G401 (cell line): ENCODE results near the gene LTA4H. TPM values are rescaled to one million over a fixed set of nuclear protein-coding genes. Genes with fewer than 3 reads are reported as not detected.

Experiments
- DNase-seq: peaks from one replicate; pipeline ENCODE4 v3.0.0-alpha.2; 2015; ENCODE audit warnings: low spot score
- in situ Hi-C: cut with HindIII; loops from 2 replicates; pipeline ENCODE4 v1.10.0; 2016; ENCODE audit warnings: low sequenced_read_pairs, mixed read lengths
- total RNA-seq: library from RNA; depleted of rRNA; stranded (reverse); fragments of >200 nt; shearing (Covaris generic); gene quantifications from 2 replicates; pipeline ENCODE4 v1.2.3, GENCODE V29; 2014

Gene LTA4H
- total RNA-seq, 1 experiment from 2014 or later: 165 TPM

GRCh38 chr12:96061323-96061722 lies 25.9 kb upstream of the LTA4H start:
- DNase-seq: no peak
- in situ Hi-C loops: no loop called here

GRCh38 chr12:96060041-96060440 lies 24.7 kb upstream of the LTA4H start:
- no peak for DNase-seq
- in situ Hi-C loops: no loop called here

GRCh38 chr12:96057986-96058553 lies 22.7 kb upstream of the LTA4H start:
- no peak for DNase-seq
- in situ Hi-C loops: no loop called here

- DNase-seq: no peak
- in situ Hi-C loops: no loop called here
Measured at GRCh38 chr12:96056646-96057455, 21.5 kb upstream of the LTA4H start.

GRCh38 chr12:96054244-96054610 lies 18.8 kb upstream of the LTA4H start:
- in situ Hi-C loops: no loop called here
- no peak for DNase-seq

- in situ Hi-C loops: no loop called here
Measured at GRCh38 chr12:96053476-96054243, 18.3 kb upstream of the LTA4H start.

GRCh38 chr12:96051756-96052485 lies 16.5 kb upstream of the LTA4H start:
- in situ Hi-C loops: no loop called here
- DNase-seq: no peak

More at GRCh38 chr12:96053476-96054243, 18.3 kb upstream of the LTA4H start:
- no peak for DNase-seq

- DNase-seq: no peak
- in situ Hi-C loops: no loop called here
Measured at GRCh38 chr12:96050139-96050538, 14.8 kb upstream of the LTA4H start.

- in situ Hi-C loops: no loop called here
Measured at GRCh38 chr12:96049101-96049500, 13.7 kb upstream of the LTA4H start.

GRCh38 chr12:96048393-96048969 lies 13.1 kb upstream of the LTA4H start:
- DNase-seq: no peak
- in situ Hi-C loops: no loop called here

More at GRCh38 chr12:96049101-96049500, 13.7 kb upstream of the LTA4H start:
- no peak for DNase-seq

GRCh38 chr12:96047229-96048211 lies 12.1 kb upstream of the LTA4H start:
- DNase-seq: peak; percentile 52

GRCh38 chr12:96046543-96047228 lies 11.3 kb upstream of the LTA4H start:
- in situ Hi-C loops: no loop called here
- DNase-seq: no peak

More at GRCh38 chr12:96047229-96048211, 12.1 kb upstream of the LTA4H start:
- in situ Hi-C loops: no loop called here

- DNase-seq: no peak
- in situ Hi-C loops: no loop called here
Measured at GRCh38 chr12:96045566-96045965, 10.2 kb upstream of the LTA4H start.

GRCh38 chr12:96044943-96045290 lies 9.5 kb upstream of the LTA4H start:
- in situ Hi-C loops: no loop called here
- no peak for DNase-seq

GRCh38 chr12:96044017-96044942 lies 8.9 kb upstream of the LTA4H start:
- no peak for DNase-seq
- in situ Hi-C loops: no loop called here

- in situ Hi-C loops: no loop called here
Measured at GRCh38 chr12:96041181-96041580, 5.8 kb upstream of the LTA4H start.

More at GRCh38 chr12:96041181-96041580, 5.8 kb upstream of the LTA4H start:
- DNase-seq: no peak
